ENCODE measurements around the gene ZNF69.
"Not testable (repeated sequence)": the region's sequence is repeated elsewhere in the genome, so short reads cannot be mapped to it uniquely, and the experiment has no call there.

ZNF69 gene

DNA sequence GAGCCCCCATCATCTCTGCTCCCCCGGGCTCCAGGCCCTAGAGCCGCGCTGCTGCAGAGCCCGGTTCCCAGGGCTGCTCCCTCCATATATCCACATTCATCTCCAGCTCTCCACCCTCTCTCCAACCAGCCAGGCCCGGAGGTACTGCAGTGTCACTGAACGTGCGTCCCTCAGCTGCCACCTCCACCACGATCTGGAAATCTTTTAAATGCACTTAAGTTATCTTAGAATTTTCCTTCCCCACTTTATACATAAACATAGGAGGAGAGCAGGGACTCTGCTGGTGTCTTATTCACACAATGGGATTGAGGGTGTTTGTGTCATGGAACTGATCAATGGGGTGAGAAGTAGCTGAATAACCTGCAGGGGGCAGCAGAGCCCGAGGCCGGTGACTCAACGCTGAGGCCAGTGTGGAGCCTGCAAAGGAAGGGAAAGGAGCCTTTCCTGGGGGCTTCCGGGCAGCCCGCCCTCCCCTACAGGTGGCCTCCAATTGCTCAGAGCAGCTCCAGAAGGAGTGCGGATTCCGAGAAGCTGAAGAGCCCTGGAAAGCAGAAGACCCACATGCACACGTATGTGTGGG is 7.8 kb upstream of the ZNF69 start:
- not testable (repeated sequence) for H3K4me3 ChIP-seq (ENCODE audit: low read length); DNase-seq (ENCODE audit: low read depth)
- peak; percentile 5 for TF ChIP-seq CTCF (IDR thresholded peaks at IDR 0.05; ENCODE audit: insufficient read depth, low read depth, low read length, missing control alignments)

DNA sequence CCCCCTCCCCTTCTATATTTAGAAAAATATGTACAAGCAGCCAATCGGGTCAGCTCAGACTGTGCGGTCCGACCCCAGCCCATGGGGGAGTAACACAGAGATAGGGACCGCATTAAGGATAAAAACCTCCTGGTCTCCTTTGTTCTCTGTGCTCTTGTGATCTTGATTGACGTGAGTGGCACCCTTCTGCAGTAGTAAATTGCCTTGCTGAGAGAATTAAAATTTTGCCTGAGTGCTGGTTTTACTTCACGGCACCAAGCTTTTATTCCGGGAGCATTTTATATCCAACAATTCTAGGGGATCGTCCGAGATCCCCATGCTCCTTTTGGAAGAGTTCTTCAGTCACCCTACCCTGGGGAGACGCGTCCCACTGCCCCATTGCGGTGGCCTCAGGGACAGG is 7.0 kb upstream of the ZNF69 start:
- no peak for TF ChIP-seq CTCF (IDR thresholded peaks at IDR 0.05; ENCODE audit: insufficient read depth, low read depth, low read length, missing control alignments)
- H3K4me3 ChIP-seq (ENCODE audit: low read length) = no peak overlapping the region
- DNase-seq (ENCODE audit: low read depth) = no peak

- DNase-seq (ENCODE audit: low read depth) = peak; percentile 59
- TF ChIP-seq CTCF (IDR thresholded peaks at IDR 0.05; ENCODE audit: insufficient read depth, low read depth, low read length, missing control alignments) = peak; percentile 74
- H3K4me3 ChIP-seq (ENCODE audit: low read length) = no peak overlapping the region
Observed at GRCh38 chr19:11881151-11881800, 6.3 kb upstream of the ZNF69 start.

GRCh38 chr19:11882606-11883005 is 5.0 kb upstream of the ZNF69 start:
- no peak for TF ChIP-seq CTCF (IDR thresholded peaks at IDR 0.05; ENCODE audit: insufficient read depth, low read depth, low read length, missing control alignments)

GRCh38 chr19:11887234-11887610 is 360 bp upstream of the ZNF69 start:
- DNase-seq (ENCODE audit: low read depth) = no peak
- no peak for TF ChIP-seq CTCF (IDR thresholded peaks at IDR 0.05; ENCODE audit: insufficient read depth, low read depth, low read length, missing control alignments)
- H3K4me3 ChIP-seq (ENCODE audit: low read length) = no peak overlapping the region

More at GRCh38 chr19:11882606-11883005, 5.0 kb upstream of the ZNF69 start:
- H3K4me3 ChIP-seq (ENCODE audit: low read length) = no peak overlapping the region
- DNase-seq (ENCODE audit: low read depth) = no peak

GRCh38 chr19:11889901-11890300 is 2.3 kb downstream of the ZNF69 start:
- H3K4me3 ChIP-seq (ENCODE audit: low read length); DNase-seq (ENCODE audit: low read depth): not testable (repeated sequence)

DNA sequence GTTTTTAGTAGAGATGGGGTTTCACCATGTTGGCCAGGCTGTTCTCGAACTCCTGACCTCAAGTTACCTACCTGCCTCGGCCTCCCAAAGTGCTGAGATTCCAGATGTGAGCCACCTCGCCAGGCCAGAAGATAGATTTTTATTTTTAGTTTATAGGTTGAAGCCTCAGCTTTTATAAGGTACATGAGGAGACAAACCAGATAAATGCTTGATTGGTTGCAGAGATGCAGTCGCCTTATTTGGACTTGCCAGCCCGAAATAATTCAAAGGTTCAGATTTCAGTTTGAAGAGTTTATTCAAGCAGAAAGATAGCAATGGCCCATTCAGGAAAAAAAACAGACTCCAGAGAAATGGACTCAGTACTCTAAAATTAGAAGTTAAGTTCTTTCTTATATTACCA is 3.1 kb downstream of the ZNF69 start:
- TF ChIP-seq CTCF (IDR thresholded peaks at IDR 0.05; ENCODE audit: insufficient read depth, low read depth, low read length, missing control alignments) = no peak
- H3K4me3 ChIP-seq (ENCODE audit: low read length) = no peak overlapping the region
- DNase-seq (ENCODE audit: low read depth) = no peak
